ENCODE measurements around the gene HSD3B1. TPM values are rescaled to one million over a fixed set of nuclear protein-coding genes. Genes with fewer than 3 reads are reported as not detected.
"Not testable (repeated sequence)": the region's sequence is repeated elsewhere in the genome, so short reads cannot be mapped to it uniquely, and the experiment has no call there.

Gene HSD3B1
- total and polyA plus RNA-seq, 5 donors from 2014 or later, result not detected

- peaks cover 0 to 1% (median 0%) of the 10 kb centered on the region in 7 donors for H3K9me3 Mint-ChIP-seq
- H3K36me3 Mint-ChIP-seq, result no peaks in the 10 kb centered on the region
- no peaks in the 10 kb centered on the region for H3K36me3 ChIP-seq (ENCODE audit: control insufficient read depth, insufficient read depth, low read length)
- H3K4me3 Mint-ChIP-seq, result no peak overlapping the region
- no peaks in the 10 kb centered on the region for H3K27me3 Mint-ChIP-seq
- no peaks in the 10 kb centered on the region for H3K4me1 ChIP-seq (ENCODE audit: control insufficient read depth, insufficient read depth, low read length, poor library complexity, severe bottlenecking)
- no peaks in the 10 kb centered on the region for H3K4me1 Mint-ChIP-seq
- no peak overlapping the region for H3K27ac Mint-ChIP-seq
- no peaks in the 10 kb centered on the region for H3K27me3 ChIP-seq (ENCODE audit: control insufficient read depth, insufficient read depth, low read length)
- no peak overlapping the region for H3K4me3 ChIP-seq (ENCODE audit: low read depth, low read length)
- no peak overlapping the region for H3K27ac ChIP-seq (ENCODE audit: insufficient read depth, low read length, poor library complexity, severe bottlenecking)
- DNase-seq (no peak), ATAC-seq (ENCODE audit: low read depth in 2 of 2) (no peak)
- H3K9me3 ChIP-seq (ENCODE audit: control insufficient read depth in 2 of 2, low read length in 2 of 2), result no peaks in the 10 kb centered on the region
Measured at GRCh38 chr1:119547805-119548204, 40.8 kb downstream of the HSD3B1 start.

- Histone ChIP-seq H3K27me3 (ENCODE audit: control insufficient read depth, insufficient read depth, low read length) (no peaks in the 10 kb centered on the region), H3K4me3 (ENCODE audit: low read depth, low read length) (no peak overlapping the region), H3K4me1 (ENCODE audit: control insufficient read depth, insufficient read depth, low read length, poor library complexity, severe bottlenecking) (no peaks in the 10 kb centered on the region), H3K27ac (ENCODE audit: insufficient read depth, low read length, poor library complexity, severe bottlenecking) (no peak overlapping the region), H3K9me3 (ENCODE audit: control insufficient read depth in 2 of 2, low read length in 2 of 2) (no peaks in the 10 kb centered on the region), H3K36me3 (ENCODE audit: control insufficient read depth, insufficient read depth, low read length) (no peaks in the 10 kb centered on the region)
- no peak overlapping the region for H3K4me3 Mint-ChIP-seq
- ATAC-seq (ENCODE audit: low read depth in 2 of 2), result no peak
- H3K27ac Mint-ChIP-seq, result no peak overlapping the region
- no peaks in the 10 kb centered on the region for H3K4me1 Mint-ChIP-seq
- DNase-seq, result peak in 1 of 3 donors; percentile 33
- H3K27me3 Mint-ChIP-seq, result no peaks in the 10 kb centered on the region
- no peaks in the 10 kb centered on the region for H3K36me3 Mint-ChIP-seq
- H3K9me3 Mint-ChIP-seq, result no peaks in the 10 kb centered on the region
Measured at GRCh38 chr1:119549719-119550132, 42.7 kb downstream of the HSD3B1 start.

GRCh38 chr1:119550381-119550780 is 43.4 kb downstream of the HSD3B1 start:
- no peaks in the 10 kb centered on the region for H3K27me3 Mint-ChIP-seq
- H3K27me3 ChIP-seq (ENCODE audit: control insufficient read depth, insufficient read depth, low read length), result no peaks in the 10 kb centered on the region
- H3K36me3 Mint-ChIP-seq, result no peaks in the 10 kb centered on the region
- no peak overlapping the region for H3K4me3 ChIP-seq (ENCODE audit: low read depth, low read length)
- H3K9me3 Mint-ChIP-seq, result no peaks in the 10 kb centered on the region
- H3K4me1 ChIP-seq (ENCODE audit: control insufficient read depth, insufficient read depth, low read length, poor library complexity, severe bottlenecking), result no peaks in the 10 kb centered on the region
- H3K27ac Mint-ChIP-seq, result no peak overlapping the region
- no peaks in the 10 kb centered on the region for H3K9me3 ChIP-seq (ENCODE audit: control insufficient read depth in 2 of 2, low read length in 2 of 2)
- no peak overlapping the region for H3K4me3 Mint-ChIP-seq
- ATAC-seq (ENCODE audit: low read depth in 2 of 2), result no peak
- no peak overlapping the region for H3K27ac ChIP-seq (ENCODE audit: insufficient read depth, low read length, poor library complexity, severe bottlenecking)
- DNase-seq, result no peak
- no peaks in the 10 kb centered on the region for H3K4me1 Mint-ChIP-seq
- H3K36me3 ChIP-seq (ENCODE audit: control insufficient read depth, insufficient read depth, low read length), result no peaks in the 10 kb centered on the region

GRCh38 chr1:119551218-119551617 is 44.2 kb downstream of the HSD3B1 start:
- H3K27ac Mint-ChIP-seq, result no peak overlapping the region
- Histone ChIP-seq H3K4me1 (ENCODE audit: control insufficient read depth, insufficient read depth, low read length, poor library complexity, severe bottlenecking) (no peaks in the 10 kb centered on the region), H3K36me3 (ENCODE audit: control insufficient read depth, insufficient read depth, low read length) (no peaks in the 10 kb centered on the region), H3K4me3 (ENCODE audit: low read depth, low read length) (no peak overlapping the region), H3K27ac (ENCODE audit: insufficient read depth, low read length, poor library complexity, severe bottlenecking) (no peak overlapping the region), H3K9me3 (ENCODE audit: control insufficient read depth in 2 of 2, low read length in 2 of 2) (no peaks in the 10 kb centered on the region), H3K27me3 (ENCODE audit: control insufficient read depth, insufficient read depth, low read length) (peaks cover 2% of the 10 kb centered on the region)
- DNase-seq, result no peak
- H3K4me3 Mint-ChIP-seq, result no peak overlapping the region
- ATAC-seq (ENCODE audit: low read depth in 2 of 2), result no peak
- H3K27me3 Mint-ChIP-seq, result no peaks in the 10 kb centered on the region
- H3K4me1 Mint-ChIP-seq, result no peaks in the 10 kb centered on the region
- no peaks in the 10 kb centered on the region for H3K9me3 Mint-ChIP-seq
- no peaks in the 10 kb centered on the region for H3K36me3 Mint-ChIP-seq

- not testable (repeated sequence) for H3K9me3 Mint-ChIP-seq; H3K27ac Mint-ChIP-seq; ATAC-seq (ENCODE audit: low read depth in 2 of 2)
Measured at GRCh38 chr1:119552656-119553055, 45.6 kb downstream of the HSD3B1 start.

GRCh38 chr1:119553302-119554071 is 46.5 kb downstream of the HSD3B1 start:
- not testable (repeated sequence) for H3K36me3 Mint-ChIP-seq; H3K9me3 Mint-ChIP-seq; H3K4me1 Mint-ChIP-seq; H3K4me1 ChIP-seq (ENCODE audit: control insufficient read depth, insufficient read depth, low read length, poor library complexity, severe bottlenecking); H3K4me3 Mint-ChIP-seq; H3K27ac ChIP-seq (ENCODE audit: insufficient read depth, low read length, poor library complexity, severe bottlenecking); H3K36me3 ChIP-seq (ENCODE audit: control insufficient read depth, insufficient read depth, low read length); H3K27me3 ChIP-seq (ENCODE audit: control insufficient read depth, insufficient read depth, low read length); DNase-seq; H3K9me3 ChIP-seq (ENCODE audit: control insufficient read depth in 2 of 2, low read length in 2 of 2); ATAC-seq (ENCODE audit: low read depth in 2 of 2); H3K4me3 ChIP-seq (ENCODE audit: low read depth, low read length); H3K27me3 Mint-ChIP-seq; H3K27ac Mint-ChIP-seq

More at GRCh38 chr1:119552656-119553055, 45.6 kb downstream of the HSD3B1 start:
- DNase-seq; H3K4me1 ChIP-seq (ENCODE audit: control insufficient read depth, insufficient read depth, low read length, poor library complexity, severe bottlenecking); H3K4me3 Mint-ChIP-seq; H3K4me1 Mint-ChIP-seq; H3K9me3 ChIP-seq (ENCODE audit: control insufficient read depth in 2 of 2, low read length in 2 of 2); H3K27ac ChIP-seq (ENCODE audit: insufficient read depth, low read length, poor library complexity, severe bottlenecking); H3K27me3 ChIP-seq (ENCODE audit: control insufficient read depth, insufficient read depth, low read length); H3K27me3 Mint-ChIP-seq; H3K36me3 ChIP-seq (ENCODE audit: control insufficient read depth, insufficient read depth, low read length); H3K4me3 ChIP-seq (ENCODE audit: low read depth, low read length); H3K36me3 Mint-ChIP-seq: not testable (repeated sequence)

- H3K4me1 Mint-ChIP-seq, result no peaks in the 10 kb centered on the region
- no peak overlapping the region for H3K27ac Mint-ChIP-seq
Measured at GRCh38 chr1:119554183-119554582, 47.2 kb downstream of the HSD3B1 start.

GRCh38 chr1:119556423-119556822 is 49.4 kb downstream of the HSD3B1 start:
- no peak overlapping the region for H3K27ac Mint-ChIP-seq
- DNase-seq (no peak), ATAC-seq (ENCODE audit: low read depth in 2 of 2) (no peak)
- Histone ChIP-seq H3K9me3 (ENCODE audit: control insufficient read depth in 2 of 2, low read length in 2 of 2) (no peaks in the 10 kb centered on the region), H3K36me3 (ENCODE audit: control insufficient read depth, insufficient read depth, low read length) (no peaks in the 10 kb centered on the region), H3K4me3 (ENCODE audit: low read depth, low read length) (no peak overlapping the region), H3K27me3 (ENCODE audit: control insufficient read depth, insufficient read depth, low read length) (peaks cover 2% of the 10 kb centered on the region), H3K27ac (ENCODE audit: insufficient read depth, low read length, poor library complexity, severe bottlenecking) (no peak overlapping the region), H3K4me1 (ENCODE audit: control insufficient read depth, insufficient read depth, low read length, poor library complexity, severe bottlenecking) (no peaks in the 10 kb centered on the region)
- H3K9me3 Mint-ChIP-seq, result no peaks in the 10 kb centered on the region
- no peaks in the 10 kb centered on the region for H3K36me3 Mint-ChIP-seq
- no peaks in the 10 kb centered on the region for H3K4me1 Mint-ChIP-seq
- H3K4me3 Mint-ChIP-seq, result no peak overlapping the region
- no peaks in the 10 kb centered on the region for H3K27me3 Mint-ChIP-seq

More at GRCh38 chr1:119554183-119554582, 47.2 kb downstream of the HSD3B1 start:
- Histone ChIP-seq H3K27ac (ENCODE audit: insufficient read depth, low read length, poor library complexity, severe bottlenecking) (no peak overlapping the region), H3K4me1 (ENCODE audit: control insufficient read depth, insufficient read depth, low read length, poor library complexity, severe bottlenecking) (no peaks in the 10 kb centered on the region), H3K36me3 (ENCODE audit: control insufficient read depth, insufficient read depth, low read length) (no peaks in the 10 kb centered on the region), H3K4me3 (ENCODE audit: low read depth, low read length) (no peak overlapping the region), H3K9me3 (ENCODE audit: control insufficient read depth in 2 of 2, low read length in 2 of 2) (no peaks in the 10 kb centered on the region), H3K27me3 (ENCODE audit: control insufficient read depth, insufficient read depth, low read length) (peaks cover 2% of the 10 kb centered on the region)
- DNase-seq (no peak), ATAC-seq (ENCODE audit: low read depth in 2 of 2) (no peak)
- Mint-ChIP-seq H3K9me3 (no peaks in the 10 kb centered on the region), H3K27me3 (no peaks in the 10 kb centered on the region), H3K4me3 (no peak overlapping the region), H3K36me3 (no peaks in the 10 kb centered on the region)

Measured in CD4-positive, CD25-positive, alpha-beta regulatory T cell (primary cell).